HG02970 (cell line): ENCODE data around the gene NPR1.
"Not testable (repeated sequence)": the region's sequence is repeated elsewhere in the genome, so short reads cannot be mapped to it uniquely, and the experiment has no call there.

Experiments used
- ATAC-seq: cut with Tn5 transposase; IDR thresholded peaks from one replicate; pipeline ENCODE4 v1.9.1; 2021; ENCODE audit warnings: mild to moderate bottlenecking, moderate library complexity, moderate number of reproducible peaks; ENCODE audit not compliant: unreplicated experiment, low FRiP score

Gene NPR1

DNA sequence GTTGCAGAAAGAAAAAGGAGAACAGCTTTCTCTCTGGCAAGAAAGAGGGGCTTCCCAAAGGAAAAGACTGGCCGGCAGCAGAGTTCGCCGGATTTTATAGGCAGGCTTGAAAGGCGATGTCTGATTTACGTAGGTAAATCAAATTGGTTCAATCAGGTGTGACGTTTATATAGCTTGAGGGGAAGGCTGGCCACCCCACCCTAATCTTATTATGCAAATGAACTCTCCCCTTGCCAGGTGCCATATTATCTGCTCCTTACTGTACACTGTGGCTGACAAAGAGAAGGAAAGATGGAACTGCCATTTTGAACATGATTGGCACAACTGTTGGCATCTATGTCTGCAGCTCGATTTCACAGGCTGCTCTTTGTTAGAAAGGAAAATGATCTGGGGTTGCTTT is 32.5 kb downstream of the NPR1 start:
- no peak for ATAC-seq

- not testable (repeated sequence) for ATAC-seq
These were observed 37.7 kb downstream of the NPR1 start for GRCh38 chr1:153716211-153716610.

GRCh38 chr1:153717330-153717729 is 38.8 kb downstream of the NPR1 start:
- no peak for ATAC-seq

DNA sequence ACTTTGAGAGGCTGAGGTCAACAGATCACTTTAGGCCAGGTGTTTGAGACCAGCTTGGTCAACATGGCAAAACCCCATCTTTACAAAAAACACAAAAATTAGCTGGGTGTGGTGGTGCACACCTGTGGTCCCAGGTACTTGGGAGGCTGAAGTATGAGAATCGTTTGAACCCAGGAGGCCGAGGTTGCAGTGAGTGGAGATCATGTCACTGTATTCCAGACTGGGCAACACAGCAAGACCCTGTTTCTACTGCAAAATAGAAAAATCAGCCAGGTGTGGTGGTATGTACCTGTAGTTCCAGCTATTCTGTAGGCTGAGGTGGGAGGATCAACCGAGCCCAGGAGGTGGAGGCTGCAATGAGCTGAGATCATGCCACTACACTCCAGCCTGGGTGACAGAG is 45.2 kb downstream of the NPR1 start:
- ATAC-seq, result no peak

- not testable (repeated sequence) for ATAC-seq
These were observed 46.1 kb downstream of the NPR1 start for GRCh38 chr1:153724634-153725033.

GRCh38 chr1:153727463-153728304 is 49.2 kb downstream of the NPR1 start, which contains the start of gene INTS3:
TSS of gene INTS3 (plus strand) at chr1:153728050. CDS start at chr1:153728635, 585 bp downstream.
- peak; percentile 90 for ATAC-seq

GRCh38 chr1:153728305-153729066 is 50.0 kb downstream of the NPR1 start:
- no peak for ATAC-seq

DNA sequence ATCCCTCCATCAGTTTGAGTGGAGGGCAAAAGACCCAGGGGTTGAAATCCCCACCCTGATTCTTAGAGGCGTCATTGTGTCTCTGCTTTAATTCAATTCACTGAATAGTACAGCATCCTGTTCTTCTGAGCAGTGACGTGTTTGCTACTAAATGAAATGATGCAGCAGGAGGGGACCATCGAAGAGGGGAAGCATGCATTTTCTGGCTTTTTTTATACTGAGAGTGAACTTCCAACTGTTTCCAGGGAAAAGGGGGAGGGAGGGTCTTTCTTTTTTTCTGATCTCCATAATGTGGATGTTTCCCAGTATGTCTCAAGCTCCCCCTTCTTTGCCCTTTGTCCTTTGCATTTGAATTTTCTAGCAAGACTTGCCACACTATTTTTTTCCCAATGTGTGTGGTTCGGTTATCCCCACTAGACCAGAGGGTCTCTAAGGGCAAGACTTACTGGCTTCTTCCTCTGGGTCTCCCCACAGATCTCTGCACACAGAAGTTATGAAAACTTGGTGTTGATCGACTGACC is 52.0 kb downstream of the NPR1 start:
- no peak for ATAC-seq

DNA sequence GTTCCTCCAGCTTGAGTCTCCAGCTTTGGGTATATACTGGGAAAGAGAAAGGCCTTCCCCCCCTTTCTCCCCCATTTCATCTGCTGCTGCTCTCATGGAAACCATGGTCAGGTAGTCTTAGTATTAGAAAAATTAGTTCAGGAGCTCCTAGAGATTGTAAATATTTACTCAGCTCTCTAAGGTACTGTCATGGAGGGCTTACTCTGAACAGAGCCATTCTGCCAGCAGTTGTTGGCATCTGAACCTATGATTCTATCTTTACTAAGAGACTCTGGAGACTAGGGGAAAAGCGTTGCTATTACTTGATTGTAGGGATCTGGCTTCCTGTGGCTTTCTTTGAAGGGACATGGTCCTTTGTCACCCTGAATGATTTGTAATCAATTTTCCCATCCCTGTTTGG is 55.5 kb downstream of the NPR1 start:
- ATAC-seq, result no peak

DNA sequence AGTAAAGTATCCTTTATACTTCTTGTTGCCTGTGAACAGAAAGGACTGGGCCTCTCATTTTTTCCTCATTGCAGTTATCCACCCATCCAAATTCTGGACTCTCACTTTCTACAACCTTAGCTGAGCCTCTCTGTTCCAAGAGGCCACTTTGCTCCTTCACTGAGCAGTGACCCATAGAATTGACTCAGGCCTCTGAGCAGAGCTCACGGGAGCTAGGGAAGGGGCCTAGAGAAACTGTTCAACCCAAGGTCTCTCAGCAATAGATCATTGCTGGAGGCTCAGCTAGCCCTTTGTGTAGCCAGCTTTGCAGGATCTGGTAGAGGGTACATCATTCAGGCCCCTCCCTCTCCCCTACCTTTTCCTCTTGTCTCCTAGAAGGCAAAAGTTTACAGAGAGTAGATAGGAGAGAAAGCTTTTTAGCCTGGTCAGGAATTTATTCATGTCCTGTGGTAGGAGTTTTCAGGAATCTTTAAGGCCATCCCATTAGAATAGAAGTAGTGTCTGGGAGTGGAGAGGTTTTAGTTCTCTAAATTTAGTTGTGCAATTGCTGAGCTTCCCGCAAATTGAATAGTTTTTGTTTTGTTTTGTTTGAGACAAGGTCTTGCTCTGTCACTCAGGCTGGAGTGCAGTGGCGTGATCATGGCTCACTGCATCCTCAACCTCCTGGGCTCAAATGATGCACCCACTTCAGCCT is 56.1 kb downstream of the NPR1 start:
- ATAC-seq, result no peak

- ATAC-seq, result no peak
These were observed 56.6 kb downstream of the NPR1 start for GRCh38 chr1:153735090-153735420.

- no peak for ATAC-seq
These were observed 63.5 kb downstream of the NPR1 start for GRCh38 chr1:153741986-153742385.

GRCh38 chr1:153742411-153743142 is 64.1 kb downstream of the NPR1 start:
- peak; percentile 60 for ATAC-seq
